ENCODE results near the gene CAPN5.

- TF ChIP-seq CTCF (IDR thresholded peaks at IDR 0.05) (no peak), POLR2A (IDR thresholded peaks at IDR 0.05) (no peak)
These were observed 61.3 kb downstream of the CAPN5 start, which contains the start of gene MYO7A for GRCh38 chr11:77127920-77128691.
